ENCODE results near the gene MRPL42.

DNA sequence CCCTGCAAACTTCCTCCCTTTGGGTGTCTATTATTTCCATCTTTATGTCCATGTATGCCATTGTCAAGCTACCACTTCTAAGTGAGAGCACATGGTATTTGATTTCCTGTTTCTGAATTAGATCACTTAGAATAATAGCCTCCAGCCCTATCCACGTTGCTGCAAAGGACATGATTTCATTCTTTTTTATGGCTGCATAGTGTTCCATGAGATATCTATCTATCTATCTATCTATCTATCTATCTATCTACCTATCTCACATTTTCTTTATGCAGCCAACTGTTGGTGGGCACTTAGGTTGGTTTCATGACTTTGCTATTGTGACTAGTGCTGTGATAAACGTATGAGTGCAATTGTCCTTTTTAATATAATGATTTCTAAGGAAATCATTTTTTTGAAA lies 11.2 kb upstream of the MRPL42 start:
- TF ChIP-seq SIN3A (IDR thresholded peaks at IDR 0.05; ENCODE audit: borderline replicate concordance, insufficient read depth, low read length) (no peak), POLR2AphosphoS5 (IDR thresholded peaks at IDR 0.05; ENCODE audit: low read depth, low read length) (no peak)

Data from PFSK-1 (cell line).